GM19372 (cell line): ENCODE data around the gene ADRA2C.
"Not testable (repeated sequence)": the region's sequence is repeated elsewhere in the genome, so short reads cannot be mapped to it uniquely, and the experiment has no call there.

ENCODE experiments used
- ATAC-seq: cut with Tn5 transposase; IDR thresholded peaks from one replicate; pipeline ENCODE4 v1.9.1; 2021; ENCODE audit warnings: mild to moderate bottlenecking, low read depth, moderate library complexity; ENCODE audit not compliant: unreplicated experiment

ADRA2C gene

DNA sequence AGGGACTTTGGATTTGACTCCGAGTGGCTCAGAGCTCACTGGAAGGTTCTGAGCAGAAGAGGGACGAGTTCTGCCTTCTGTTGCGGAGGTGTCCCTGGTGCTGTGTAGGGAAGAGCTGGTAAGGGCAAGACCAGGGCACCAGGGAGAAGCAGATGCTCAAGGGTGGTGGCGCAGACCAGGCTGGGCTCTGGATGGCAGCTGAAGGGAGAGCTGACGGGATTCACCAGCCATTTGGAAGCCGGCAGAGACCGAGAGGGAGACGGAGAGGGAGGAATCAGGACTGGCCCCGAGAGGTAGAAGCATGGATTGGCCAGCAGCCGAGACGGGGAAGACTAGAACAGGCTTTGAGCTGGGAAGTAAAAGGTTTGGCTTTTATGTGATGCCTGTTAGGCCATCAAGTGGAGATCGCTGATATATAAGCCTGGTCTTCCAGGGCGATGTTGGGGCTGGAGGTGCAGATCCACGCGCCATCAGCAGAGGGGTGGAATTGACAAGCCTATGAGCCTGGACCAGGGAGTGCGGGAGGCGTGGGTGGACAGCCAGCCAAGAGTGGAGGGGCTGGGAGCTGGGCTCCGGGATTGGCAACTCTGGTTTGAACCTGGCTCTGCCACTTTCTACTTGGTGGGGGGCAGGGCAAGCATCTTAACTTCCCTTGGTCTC lies 43.4 kb downstream of the ADRA2C start:
- ATAC-seq, result no peak

- ATAC-seq, result no peak
Observed at GRCh38 chr4:3810111-3810680, 44.0 kb downstream of the ADRA2C start.

DNA sequence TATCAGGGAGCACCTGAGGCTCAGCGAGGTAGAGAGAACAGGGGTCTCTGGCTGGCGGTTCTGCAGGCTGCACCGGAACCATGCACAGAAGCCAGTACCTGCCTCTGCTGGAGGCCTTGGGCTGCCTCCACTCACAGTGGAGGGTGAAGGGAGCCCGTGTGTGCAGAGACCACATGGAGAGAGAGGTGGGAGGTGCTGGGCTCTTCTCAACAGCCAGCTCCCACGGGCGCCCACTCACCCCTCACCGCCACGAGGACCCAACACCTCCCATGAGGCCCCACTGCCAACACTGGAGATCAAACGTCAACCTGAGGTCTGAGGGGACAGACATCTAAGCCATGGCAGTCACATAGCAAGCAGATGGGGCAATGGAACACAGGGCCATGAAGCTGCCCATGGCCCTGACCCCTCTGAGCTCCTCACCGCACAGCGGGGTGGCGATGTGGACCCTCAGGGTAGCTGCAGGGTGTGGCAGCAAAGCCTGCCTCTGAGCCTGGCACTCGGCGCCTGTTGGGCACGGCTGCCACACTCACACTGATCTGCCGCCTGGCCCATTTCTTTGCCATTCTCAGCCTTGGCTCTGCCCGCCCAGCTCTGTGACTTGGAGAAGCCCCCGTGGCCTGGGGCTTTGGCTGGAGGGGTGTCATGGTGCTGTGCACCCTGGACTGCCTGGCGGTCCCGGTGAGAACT lies 44.8 kb downstream of the ADRA2C start:
- ATAC-seq, result no peak

DNA sequence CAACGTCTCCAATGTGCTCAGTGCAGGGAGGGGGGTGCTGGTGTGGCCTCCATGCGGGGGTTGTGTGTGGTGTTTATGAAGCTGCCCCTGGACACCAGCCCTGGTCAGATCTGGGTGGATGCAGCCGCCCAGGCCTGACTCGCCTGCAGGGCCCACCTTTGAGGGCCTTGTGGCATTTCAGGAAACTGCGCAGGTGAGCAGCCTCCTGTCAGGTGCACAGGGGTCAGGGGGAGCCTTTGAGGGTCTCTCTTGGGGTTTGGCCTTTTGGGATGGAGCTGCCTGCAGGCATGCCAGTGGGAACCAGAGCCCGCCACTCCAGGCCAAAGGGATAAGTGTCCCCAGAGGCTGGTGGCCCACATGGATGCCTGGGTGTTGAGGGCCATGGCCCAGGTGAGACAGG lies 45.4 kb downstream of the ADRA2C start:
- ATAC-seq, result no peak

DNA sequence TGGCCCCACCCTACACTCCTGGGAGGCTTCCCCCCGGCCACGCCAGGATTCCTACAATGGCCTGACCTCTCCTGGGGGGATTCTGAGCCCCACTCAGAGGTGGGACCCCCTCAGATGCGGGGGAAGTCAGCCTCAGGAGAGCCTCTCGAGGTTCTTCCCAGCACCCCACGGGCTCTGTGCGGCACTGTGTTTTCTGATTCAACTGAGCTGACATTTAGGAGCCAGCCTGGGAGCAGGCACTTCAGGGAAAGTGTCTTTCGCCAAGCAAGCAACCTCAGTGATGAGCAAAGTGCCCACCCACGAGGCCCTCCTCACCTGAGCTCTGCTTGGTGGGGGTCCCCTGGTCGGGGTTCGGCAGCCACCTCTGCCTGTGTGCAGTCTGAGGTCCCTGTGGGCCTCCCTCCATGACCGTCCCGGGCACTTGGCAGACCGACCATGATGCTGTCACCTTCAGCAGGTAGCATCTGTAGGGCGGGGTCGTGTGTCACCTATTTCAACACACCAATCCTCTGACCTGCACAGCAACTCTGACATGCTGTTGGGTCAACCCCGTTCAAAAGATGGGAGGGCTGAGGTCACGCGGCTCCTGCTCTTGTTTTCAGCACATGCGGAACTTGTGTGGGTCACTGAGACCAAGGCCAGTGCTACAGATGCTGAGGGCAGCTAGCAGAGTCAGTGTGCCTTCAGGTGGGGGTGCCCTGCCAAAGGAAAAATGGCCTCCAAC lies 46.2 kb downstream of the ADRA2C start:
- ATAC-seq, result no peak

GRCh38 chr4:3813151-3814052 lies 47.2 kb downstream of the ADRA2C start:
- ATAC-seq, result no peak

DNA sequence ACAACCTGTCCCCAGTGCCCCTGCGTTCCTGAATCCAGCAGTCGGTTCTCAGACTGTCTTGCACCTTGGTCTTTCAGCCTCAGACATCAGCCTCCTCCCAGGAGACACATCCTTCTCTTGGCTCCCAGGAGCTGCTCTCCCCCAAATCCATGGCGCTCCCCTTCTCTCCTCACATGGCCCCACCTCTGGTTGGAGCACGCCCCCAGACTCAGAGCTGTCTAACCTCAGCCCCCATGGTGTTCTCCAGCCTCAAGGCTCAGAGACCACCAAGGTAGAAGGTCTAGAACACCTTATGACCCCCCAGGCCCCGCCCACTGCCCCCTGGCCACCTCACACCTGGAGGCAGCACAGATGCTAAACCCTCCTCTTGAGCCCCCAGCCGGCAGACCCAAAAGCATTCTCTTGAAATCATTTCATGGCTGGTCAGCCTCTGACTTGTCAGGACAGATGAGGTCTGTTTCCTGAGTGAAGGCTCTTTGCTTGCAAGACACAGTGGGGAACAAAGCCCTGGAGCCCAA lies 47.9 kb downstream of the ADRA2C start:
- no peak for ATAC-seq

DNA sequence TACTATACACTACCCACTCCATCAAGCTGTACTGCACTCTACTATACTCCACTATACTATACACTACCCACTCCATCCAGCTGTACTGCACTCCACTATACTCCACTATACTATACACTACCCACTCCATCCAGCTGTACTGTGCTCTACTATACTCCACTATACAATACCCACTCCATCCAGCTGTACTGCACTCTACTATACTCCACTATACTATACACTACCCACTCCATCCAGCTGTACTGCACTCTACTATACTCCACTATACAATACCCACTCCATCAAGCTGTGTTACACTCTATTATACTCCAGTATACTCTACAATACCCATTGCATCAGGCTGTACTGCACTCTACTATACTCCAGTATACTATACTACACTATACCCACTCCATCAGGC lies 48.7 kb downstream of the ADRA2C start:
- not testable (repeated sequence) for ATAC-seq

DNA sequence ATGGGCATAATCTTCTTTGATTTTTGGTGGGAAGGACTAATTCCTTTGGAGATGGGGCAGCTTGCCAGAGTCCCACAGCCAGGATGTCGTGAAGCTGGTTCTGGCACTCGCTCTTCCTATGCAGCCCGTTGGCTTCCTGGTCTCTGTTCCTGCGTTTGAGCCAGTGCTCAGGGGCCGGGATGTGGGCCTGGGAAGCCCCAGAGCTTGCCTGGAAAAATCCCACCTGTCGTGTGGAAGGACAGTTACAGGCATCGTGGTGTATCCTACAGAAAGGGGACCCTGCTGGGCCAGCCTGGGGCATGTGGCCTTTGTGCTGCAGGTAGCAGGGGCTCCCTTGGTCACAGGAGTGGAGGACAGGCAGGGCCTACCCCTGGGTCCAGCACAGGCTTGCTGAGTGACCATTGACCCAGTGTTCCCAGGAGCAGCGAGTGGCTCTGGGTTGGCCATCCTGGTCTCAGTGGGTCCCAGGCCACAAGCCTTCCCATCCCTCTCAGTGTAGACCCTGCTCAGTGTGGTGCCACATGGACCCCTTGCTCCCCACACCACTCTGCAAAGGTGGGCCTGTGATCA lies 50.2 kb downstream of the ADRA2C start:
- ATAC-seq, result no peak

GRCh38 chr4:3816983-3817960 lies 51.1 kb downstream of the ADRA2C start:
- no peak for ATAC-seq
